Activated T-cell treated with anti-CD3 and anti-CD28 coated beads, Interleukin-2, amount 50 U/mL, for 72 hours (primary cell): ENCODE measurements around the gene KIF3B. TPM values are rescaled to one million over a fixed set of nuclear protein-coding genes. Genes with fewer than 3 reads are reported as not detected.
"Not testable (repeated sequence)": the region's sequence is repeated elsewhere in the genome, so short reads cannot be mapped to it uniquely, and the experiment has no call there.

ENCODE experiments used
- ATAC-seq, 2 donors: fragments of 150-1000 bp; cut with Tn5 transposase; replicated peaks in 1 of 2; 2 replicates each; pipeline ENCODE4 v1.10.0; 2021; ENCODE audit warnings: moderate library complexity in 2 of 2, mild to moderate bottlenecking in 1 of 2
- DNase-seq, 2 donors: peaks; one replicate each; pipeline ENCODE4 v3.0.0; 2021 to 2022; ENCODE audit warnings: mixed read lengths in 1 of 2
- H3K27ac Mint-ChIP-seq: one replicate; pipeline ENCODE4 v1.8.0; 2022; ENCODE audit warnings: mild to moderate bottlenecking, moderate library complexity, mixed read lengths
- H3K27me3 Mint-ChIP-seq: one replicate; pipeline ENCODE4 v1.8.0; 2022; ENCODE audit warnings: low read depth, mixed read lengths
- H3K36me3 Mint-ChIP-seq, 2 donors: one replicate each; pipeline ENCODE4 v1.8.0; 2022; ENCODE audit warnings: mixed read lengths in 2 of 2, mild to moderate bottlenecking in 1 of 2; ENCODE audit not compliant: insufficient read depth in 2 of 2
- H3K4me1 Mint-ChIP-seq: one replicate; pipeline ENCODE4 v1.8.0; 2022; ENCODE audit warnings: low read depth, mixed read lengths
- H3K4me3 Mint-ChIP-seq, 2 donors: one replicate each; pipeline ENCODE4 v1.8.0; 2022; ENCODE audit warnings: mild to moderate bottlenecking in 2 of 2, mixed read lengths in 2 of 2, moderate library complexity in 2 of 2
- H3K9me3 Mint-ChIP-seq, 2 donors: one replicate each; pipeline ENCODE4 v1.8.0; 2022; ENCODE audit warnings: mixed read lengths in 2 of 2
- total RNA-seq, 2 donors: library from RNA; stranded (reverse); gene quantifications; one replicate each; pipeline ENCODE4 v1.2.3, GENCODE V29; 2022

Gene KIF3B
- total RNA-seq, 2 donors from 2014 or later, result 30.3 to 37.9 TPM

DNA sequence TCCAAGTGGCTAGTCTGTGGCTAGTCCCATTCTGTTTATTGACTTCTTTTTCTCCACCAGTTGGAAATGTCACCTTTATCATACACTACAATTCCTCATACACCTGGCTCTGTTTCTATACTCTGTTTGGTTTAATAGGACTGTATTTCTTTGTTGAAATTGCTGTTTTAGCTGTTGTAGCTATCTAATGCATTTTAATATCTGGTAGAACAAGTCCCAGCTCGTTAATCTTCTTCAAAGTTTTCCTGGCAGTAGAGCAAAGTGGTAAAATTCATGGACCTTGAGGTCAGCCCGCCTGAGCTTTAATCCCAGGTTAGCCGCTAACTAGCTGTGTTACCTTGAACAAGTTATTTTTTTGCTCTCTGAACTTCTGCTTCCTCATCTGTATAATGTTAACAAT lies 70.8 kb downstream of the KIF3B start:
- H3K9me3 Mint-ChIP-seq, result no peaks in the 10 kb centered on the region
- no peak overlapping the region for H3K4me3 Mint-ChIP-seq
- no peak for ATAC-seq
- H3K27ac Mint-ChIP-seq, result no peak overlapping the region
- no peak for DNase-seq
- peaks cover 5% of the 10 kb centered on the region for H3K4me1 Mint-ChIP-seq
- H3K36me3 Mint-ChIP-seq, result peaks cover 5 to 9% of the 10 kb centered on the region in 2 donors
- H3K27me3 Mint-ChIP-seq, result no peaks in the 10 kb centered on the region

DNA sequence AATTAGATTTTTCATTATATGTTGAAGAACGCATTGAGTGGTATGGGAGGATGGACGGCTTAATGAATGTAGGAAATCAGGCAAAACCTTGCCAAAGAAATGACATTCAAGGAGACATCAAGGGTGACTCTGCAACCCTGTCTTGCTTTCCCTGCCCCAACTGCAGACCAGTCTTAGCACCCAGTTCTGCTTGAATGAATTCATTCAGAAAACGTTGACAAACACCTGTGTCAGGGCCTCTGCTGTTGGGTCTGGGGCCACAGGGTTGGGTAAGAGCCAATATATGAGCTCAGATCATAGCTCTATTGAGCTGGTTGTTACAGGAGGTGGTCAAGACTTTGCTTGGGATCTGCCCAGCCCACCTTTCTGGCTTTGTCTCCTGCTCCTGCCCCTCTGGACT lies 73.0 kb downstream of the KIF3B start:
- Mint-ChIP-seq H3K36me3 (peaks cover 7 to 9% of the 10 kb centered on the region in 2 donors), H3K4me3 (no peak overlapping the region), H3K27me3 (no peaks in the 10 kb centered on the region), H3K9me3 (no peaks in the 10 kb centered on the region), H3K27ac (no peak overlapping the region), H3K4me1 (peaks cover 26% of the 10 kb centered on the region)
- ATAC-seq, result no peak
- no peak for DNase-seq

DNA sequence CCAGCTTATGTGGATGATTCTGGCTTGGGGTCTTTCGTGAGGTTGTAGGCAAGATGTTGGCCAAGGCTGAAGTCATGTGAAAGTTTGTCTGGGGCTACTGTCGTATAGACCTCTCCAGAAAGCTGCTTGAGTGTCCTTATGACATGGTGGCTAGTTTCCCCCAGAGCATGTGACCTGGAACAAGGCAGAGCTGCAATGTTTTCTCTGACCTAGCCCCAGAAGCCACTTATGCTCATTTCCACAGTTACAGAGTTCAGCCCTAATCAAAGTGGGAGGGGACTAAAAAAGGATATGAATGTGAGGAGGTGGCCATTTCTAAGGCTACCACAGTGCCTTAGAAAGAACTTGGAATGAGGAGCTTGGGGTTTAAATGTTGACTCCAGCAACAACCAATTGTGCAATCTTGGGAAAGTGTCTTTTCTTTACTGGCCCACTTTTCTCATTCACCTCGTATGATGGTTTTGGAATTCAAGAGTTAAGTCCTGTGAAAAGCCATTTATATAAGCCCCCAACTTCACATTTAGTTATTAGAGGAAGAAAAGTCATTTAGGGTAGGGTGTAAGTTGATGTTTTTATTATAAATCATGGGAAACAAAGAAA lies 74.8 kb downstream of the KIF3B start:
- peaks cover 7 to 11% of the 10 kb centered on the region in 2 donors for H3K36me3 Mint-ChIP-seq
- H3K4me3 Mint-ChIP-seq, result no peak overlapping the region
- peak overlapping the region; percentile 41 for H3K27ac Mint-ChIP-seq
- ATAC-seq, result no peak
- no peaks in the 10 kb centered on the region for H3K9me3 Mint-ChIP-seq
- no peak for DNase-seq
- no peaks in the 10 kb centered on the region for H3K27me3 Mint-ChIP-seq
- H3K4me1 Mint-ChIP-seq, result peaks cover 44% of the 10 kb centered on the region

DNA sequence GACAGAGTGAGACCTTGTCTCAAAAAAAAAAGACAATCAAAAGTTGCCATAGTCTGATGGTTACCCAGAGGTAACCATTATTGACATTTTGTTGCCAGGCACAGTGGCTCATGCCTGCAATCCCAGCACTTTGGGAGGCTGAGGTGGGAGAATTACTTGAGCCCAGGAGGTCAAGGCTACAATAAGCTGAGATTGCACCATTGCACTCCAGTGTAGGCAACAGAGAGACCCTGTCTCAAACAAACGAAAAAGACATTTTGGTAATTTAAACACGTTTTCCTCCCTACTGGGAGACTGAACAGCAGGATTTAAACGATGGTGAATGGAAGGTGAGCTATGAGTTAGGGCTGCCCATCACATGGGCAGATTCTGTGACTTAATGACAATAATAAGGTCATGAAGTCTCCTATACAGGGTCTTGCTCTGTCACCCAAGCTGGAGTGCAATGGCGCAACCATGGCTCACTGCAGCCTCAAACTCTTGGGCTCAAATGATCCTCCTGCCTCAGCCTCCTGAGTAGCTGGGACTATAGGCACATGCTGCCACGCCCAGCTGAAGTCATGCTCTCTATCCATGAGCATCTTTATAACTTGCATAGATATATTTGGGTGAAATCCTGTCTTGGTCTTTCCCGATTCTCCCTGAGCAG lies 76.5 kb downstream of the KIF3B start:
- H3K36me3 Mint-ChIP-seq, result peaks cover 7 to 8% of the 10 kb centered on the region in 2 donors
- peak overlapping the region; percentile 98 for H3K27ac Mint-ChIP-seq
- peak overlapping the region; percentile 68 to 84 for H3K4me3 Mint-ChIP-seq
- no peak for ATAC-seq
- H3K4me1 Mint-ChIP-seq, result peaks cover 50% of the 10 kb centered on the region
- DNase-seq, result no peak
- no peaks in the 10 kb centered on the region for H3K27me3 Mint-ChIP-seq
- H3K9me3 Mint-ChIP-seq, result no peaks in the 10 kb centered on the region

DNA sequence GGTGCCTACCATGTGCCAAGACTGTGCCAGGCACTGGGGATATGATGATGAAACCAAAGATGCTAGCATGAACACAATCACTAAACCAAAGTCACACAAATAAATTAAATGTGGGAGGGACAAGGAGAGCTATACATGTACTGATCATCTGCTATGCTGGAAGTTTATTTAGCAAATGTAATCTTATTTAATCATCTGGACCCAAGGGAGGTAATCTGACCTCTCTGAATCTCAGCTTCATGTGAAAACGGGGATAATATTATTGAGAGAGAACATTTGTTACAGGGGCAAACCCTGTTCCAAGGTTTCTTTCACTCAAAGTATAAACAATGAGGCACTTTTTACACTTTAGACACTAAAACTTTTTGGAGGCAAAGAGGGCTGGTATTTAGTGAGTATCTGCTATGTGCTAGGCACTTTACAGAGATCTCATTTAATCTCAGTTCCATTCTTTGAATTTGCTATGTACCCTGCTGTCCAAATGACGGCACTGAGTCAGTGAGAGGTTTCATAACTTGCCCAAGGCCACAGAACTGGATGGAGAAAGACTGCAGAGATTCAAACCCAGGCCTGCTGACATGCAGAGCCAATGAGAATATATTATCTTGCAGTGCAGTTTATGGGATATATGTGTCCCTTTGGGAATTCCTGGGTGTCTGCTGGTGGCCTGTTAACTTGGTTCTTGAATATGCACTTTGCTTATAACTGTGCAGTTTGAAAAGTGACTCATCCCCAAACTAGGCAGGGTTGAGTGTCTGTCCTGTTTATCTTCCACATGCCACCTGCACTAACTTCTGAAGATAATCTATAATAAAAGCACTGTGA lies 77.4 kb downstream of the KIF3B start:
- peak; percentile 20 to 28 for ATAC-seq
- Mint-ChIP-seq H3K36me3 (peaks cover 9 to 13% of the 10 kb centered on the region in 2 donors), H3K4me3 (peak overlapping the region; percentile 68 to 84), H3K27me3 (no peaks in the 10 kb centered on the region), H3K4me1 (peaks cover 56% of the 10 kb centered on the region), H3K27ac (peak overlapping the region; percentile 98), H3K9me3 (no peaks in the 10 kb centered on the region)
- DNase-seq, result peak; percentile 51 to 53

DNA sequence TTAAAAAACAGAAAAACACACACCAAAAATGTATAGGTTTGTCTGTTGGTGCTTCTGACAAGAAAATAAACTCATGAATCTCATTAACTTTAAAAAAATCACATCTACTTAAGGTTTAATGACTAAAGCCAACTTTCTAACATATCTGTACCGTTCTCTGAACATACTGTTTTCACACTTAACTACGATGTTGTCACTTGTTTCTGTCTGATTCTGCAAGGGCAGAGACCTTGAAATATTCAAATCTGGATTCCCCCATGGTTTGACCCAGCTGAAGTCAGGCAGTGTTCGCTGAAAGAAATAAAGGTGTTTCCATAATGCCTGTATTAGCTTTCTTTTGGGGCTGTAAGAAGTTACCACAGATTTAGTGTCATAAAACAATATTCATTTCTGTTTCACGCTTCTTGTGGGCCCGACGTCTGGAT lies 78.0 kb downstream of the KIF3B start:
- H3K27me3 Mint-ChIP-seq, result no peaks in the 10 kb centered on the region
- peaks cover 62% of the 10 kb centered on the region for H3K4me1 Mint-ChIP-seq
- peak overlapping the region; percentile 98 for H3K27ac Mint-ChIP-seq
- DNase-seq, result peak; percentile 49 to 50
- H3K9me3 Mint-ChIP-seq, result no peaks in the 10 kb centered on the region
- H3K4me3 Mint-ChIP-seq, result peak overlapping the region; percentile 68 to 84
- H3K36me3 Mint-ChIP-seq, result peaks cover 9 to 19% of the 10 kb centered on the region in 2 donors
- ATAC-seq, result peak; percentile 41 to 51

DNA sequence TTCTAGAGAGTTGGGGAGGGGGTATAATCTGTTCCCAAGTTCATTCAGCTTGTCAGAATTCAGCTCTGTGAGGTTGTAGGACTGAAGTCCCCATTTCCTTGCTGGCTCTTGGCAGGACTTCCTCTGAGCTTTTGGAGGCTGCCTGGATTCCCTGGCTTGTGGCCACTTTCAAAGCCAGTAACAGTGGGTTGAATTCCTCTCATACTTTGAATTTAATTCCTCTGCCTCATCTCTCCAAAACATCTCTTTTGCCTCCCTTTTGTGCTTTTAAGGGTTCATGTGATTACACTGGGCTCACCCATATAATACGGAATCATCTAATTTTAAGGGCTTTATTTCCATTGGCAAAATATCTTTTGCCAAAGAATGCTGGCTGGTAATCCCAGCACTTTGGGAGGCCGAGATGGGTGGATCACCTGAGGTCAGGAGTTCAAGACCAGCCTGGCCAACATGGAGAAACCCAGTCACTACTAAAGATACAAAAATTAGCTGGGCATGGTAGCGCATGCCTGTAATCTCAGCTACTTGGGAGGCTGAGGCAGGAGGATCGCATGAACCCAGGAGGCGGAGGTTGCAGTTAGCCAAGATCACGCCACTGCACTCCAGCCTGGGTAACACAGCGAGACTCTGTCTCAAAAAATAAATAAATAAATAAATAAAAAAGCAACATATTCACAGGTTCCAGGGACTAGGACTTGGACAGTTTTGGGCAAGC lies 78.6 kb downstream of the KIF3B start:
- peak overlapping the region; percentile 88 to 90 for H3K4me3 Mint-ChIP-seq
- ATAC-seq, H3K27me3 Mint-ChIP-seq, DNase-seq, H3K9me3 Mint-ChIP-seq: not testable (repeated sequence)
- H3K4me1 Mint-ChIP-seq, result peaks cover 69% of the 10 kb centered on the region
- H3K36me3 Mint-ChIP-seq, result peaks cover 8 to 22% of the 10 kb centered on the region in 2 donors
- peak overlapping the region; percentile 98 for H3K27ac Mint-ChIP-seq

DNA sequence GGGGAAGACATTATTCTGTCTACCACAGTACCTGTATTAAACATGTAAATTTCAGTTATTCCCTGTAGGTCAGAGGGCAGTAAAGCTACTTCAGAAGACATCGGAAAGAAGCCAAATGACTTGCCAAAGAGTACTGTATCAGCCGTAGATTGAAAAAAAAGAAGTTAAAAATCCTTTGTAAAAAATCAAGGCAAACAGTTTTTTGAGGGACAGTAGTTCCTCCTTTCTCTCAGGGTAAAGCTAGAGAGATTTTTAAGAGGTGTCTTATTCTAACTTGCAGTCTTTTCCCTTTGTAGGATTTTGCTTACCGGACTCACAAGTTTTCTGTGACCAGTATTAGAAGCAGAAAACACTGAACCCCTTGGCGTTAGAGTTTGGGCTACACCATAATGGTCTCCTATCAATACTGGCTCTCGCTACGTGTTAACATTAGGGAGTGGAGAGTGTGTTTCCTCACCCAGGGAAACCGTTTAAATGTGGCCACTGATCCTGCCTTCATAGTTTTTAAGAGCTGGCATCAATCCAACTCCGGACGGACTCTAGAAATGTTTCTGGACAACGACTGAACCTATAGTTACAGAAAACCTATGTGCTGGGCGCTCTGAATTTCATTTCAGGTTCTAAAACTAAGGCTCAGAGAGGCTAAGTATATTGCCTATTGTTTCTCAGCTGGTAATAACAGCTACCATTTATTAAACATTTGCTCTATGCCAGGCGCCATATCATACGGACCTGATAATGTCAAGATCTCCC lies 79.3 kb downstream of the KIF3B start:
- H3K4me3 Mint-ChIP-seq, result peak overlapping the region; percentile 88 to 90
- H3K27me3 Mint-ChIP-seq, result no peaks in the 10 kb centered on the region
- no peak for DNase-seq
- peaks cover 76% of the 10 kb centered on the region for H3K4me1 Mint-ChIP-seq
- peaks cover 8 to 24% of the 10 kb centered on the region in 2 donors for H3K36me3 Mint-ChIP-seq
- H3K9me3 Mint-ChIP-seq, result no peaks in the 10 kb centered on the region
- ATAC-seq, result no peak
- peak overlapping the region; percentile 94 for H3K27ac Mint-ChIP-seq

DNA sequence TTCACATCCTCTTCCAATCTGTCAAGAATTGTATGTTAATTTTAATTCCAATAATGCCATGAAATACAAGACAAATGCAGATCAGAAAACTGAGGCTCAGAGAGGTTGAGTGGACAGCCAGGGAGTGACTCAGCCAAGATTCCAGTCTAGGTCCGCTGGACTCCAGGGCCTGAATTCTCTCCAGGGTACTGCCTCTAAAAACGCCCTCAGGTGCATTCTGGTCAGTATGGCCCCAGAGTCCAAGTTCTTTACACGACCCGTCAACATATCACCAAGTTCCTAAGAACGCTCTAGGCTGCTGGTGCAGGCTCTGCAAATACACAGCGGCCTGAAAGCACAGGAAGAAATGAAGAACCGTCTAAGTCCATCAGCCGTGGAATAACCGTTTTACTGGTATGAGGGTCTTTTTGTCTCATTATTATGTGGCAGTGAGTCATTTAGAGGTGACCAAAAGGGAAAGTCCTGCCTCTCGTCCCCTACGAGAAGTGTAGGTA lies 80.0 kb downstream of the KIF3B start:
- Mint-ChIP-seq H3K36me3 (peaks cover 8 to 30% of the 10 kb centered on the region in 2 donors), H3K4me3 (peak overlapping the region; percentile 88 to 90), H3K27me3 (no peaks in the 10 kb centered on the region), H3K9me3 (no peaks in the 10 kb centered on the region), H3K27ac (peak overlapping the region; percentile 94), H3K4me1 (peaks cover 78% of the 10 kb centered on the region)
- DNase-seq (no peak), ATAC-seq (no peak)

DNA sequence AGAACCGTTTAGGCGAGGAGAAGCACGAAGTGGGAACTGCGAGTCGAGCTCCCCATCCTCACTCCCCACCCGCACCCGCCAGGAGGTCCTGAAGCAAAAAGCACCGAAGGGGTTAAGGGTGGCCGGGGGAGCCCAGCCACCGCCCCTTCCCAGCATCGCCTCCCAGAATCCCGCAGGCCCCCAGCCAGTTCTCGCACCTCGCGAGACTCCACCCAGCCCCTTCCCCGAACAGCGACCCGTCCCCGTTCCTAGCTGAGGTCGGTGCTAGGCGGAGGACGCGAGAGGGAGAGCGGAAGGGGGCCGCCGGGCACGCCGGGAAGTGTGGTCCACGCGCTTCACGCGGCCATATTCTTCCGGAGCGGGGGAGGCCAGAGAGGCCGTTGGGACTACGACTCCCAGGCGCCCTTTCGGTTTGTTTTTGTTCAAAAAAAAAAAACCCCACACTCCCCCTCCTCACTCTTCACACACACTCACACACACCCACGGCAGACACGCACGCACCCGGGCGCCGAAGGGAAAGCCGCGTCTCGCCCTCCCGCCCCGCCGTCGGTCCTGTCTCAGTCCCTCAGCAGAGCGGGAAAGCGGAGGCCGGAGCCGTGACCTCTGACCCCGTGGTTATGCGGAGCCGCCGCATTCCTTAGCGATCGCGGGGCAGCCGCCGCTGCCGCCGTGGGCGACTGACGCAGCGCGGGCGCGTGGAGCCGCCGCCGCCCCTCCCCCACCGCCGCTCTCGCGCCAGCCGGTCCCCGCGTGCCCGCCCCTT lies 80.6 kb downstream of the KIF3B start, which contains the start of gene ASXL1:
Gene ASXL1 (plus strand): TSS at position 463 of the 763 bp plus-strand sequence. CDS start 445 bp downstream, outside the sequence.
- Mint-ChIP-seq H3K4me1 (peaks cover 84% of the 10 kb centered on the region), H3K27me3 (no peaks in the 10 kb centered on the region), H3K27ac (peak within 1 kb of the TSS; percentile 95), H3K9me3 (no peaks in the 10 kb centered on the region), H3K4me3 (peak within 1 kb of the TSS; percentile 96 to 97), H3K36me3 (peaks cover 8 to 30% of the 10 kb centered on the region in 2 donors)
- ATAC-seq, result peak; percentile 79 to 83
- peak; percentile 96 to 98 for DNase-seq

DNA sequence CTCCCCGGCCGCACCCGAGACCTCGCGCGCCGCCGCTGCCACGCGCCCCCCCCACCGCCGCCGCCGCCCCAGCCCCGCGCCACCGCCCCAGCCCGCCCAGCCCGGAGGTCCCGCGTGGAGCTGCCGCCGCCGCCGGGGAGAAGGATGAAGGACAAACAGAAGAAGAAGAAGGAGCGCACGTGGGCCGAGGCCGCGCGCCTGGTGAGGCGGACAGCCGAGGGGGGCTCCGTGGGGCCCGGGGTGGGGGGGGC lies 81.1 kb downstream of the KIF3B start:
- peaks cover 6 to 30% of the 10 kb centered on the region in 2 donors for H3K36me3 Mint-ChIP-seq
- no peak for ATAC-seq
- H3K4me3 Mint-ChIP-seq, result peak overlapping the region in 1 of 2 donors; percentile 27
- H3K27ac Mint-ChIP-seq, result no peak overlapping the region
- no peaks in the 10 kb centered on the region for H3K27me3 Mint-ChIP-seq
- DNase-seq, result no peak
- peaks cover 86% of the 10 kb centered on the region for H3K4me1 Mint-ChIP-seq
- no peaks in the 10 kb centered on the region for H3K9me3 Mint-ChIP-seq
